D721Med (cell line): ENCODE results near the gene PIGX.
"Not testable (repeated sequence)": the region's sequence is repeated elsewhere in the genome, so short reads cannot be mapped to it uniquely, and the experiment has no call there.

Experiments used
- DNase-seq: peaks from one replicate; pipeline ENCODE4 v3.0.0; 2011; ENCODE audit warnings: low spot score; ENCODE audit not compliant: insufficient read length
- FAIRE-seq: peaks from 2 replicates; lab custom pipeline; 2011; peaks lifted over from hg19 to GRCh38; lab: Jason Lieb, UNC
- CTCF ChIP-seq: IDR thresholded peaks from 2 replicates; pipeline ENCODE4 v1.5.1; 2012; ENCODE audit warnings: mild to moderate bottlenecking, control low read depth; ENCODE audit not compliant: insufficient read depth; ENCODE audit errors: missing control alignments

The PIGX gene

GRCh38 chr3:196741249-196741889, 29.2 kb downstream of the PIGX start:
- FAIRE-seq = no peak
- no peak for DNase-seq

GRCh38 chr3:196743569-196743968, 31.4 kb downstream of the PIGX start:
- DNase-seq, FAIRE-seq: not testable (repeated sequence)

More at GRCh38 chr3:196741249-196741889, 29.2 kb downstream of the PIGX start:
- no peak for TF ChIP-seq CTCF

- no peak for TF ChIP-seq CTCF
- FAIRE-seq = no peak
- DNase-seq = no peak
Measured at GRCh38 chr3:196749125-196749524, 36.9 kb downstream of the PIGX start.

GRCh38 chr3:196753201-196753600, 41.0 kb downstream of the PIGX start:
- TF ChIP-seq CTCF = no peak
- no peak for DNase-seq
- FAIRE-seq = no peak

GRCh38 chr3:196754091-196754981, 42.2 kb downstream of the PIGX start:
- DNase-seq = no peak
- TF ChIP-seq CTCF = no peak
- FAIRE-seq = no peak

- FAIRE-seq = no peak
- no peak for DNase-seq
- no peak for TF ChIP-seq CTCF
Measured at GRCh38 chr3:196756732-196757131, 44.6 kb downstream of the PIGX start.

GRCh38 chr3:196757876-196758739, 45.9 kb downstream of the PIGX start:
- TF ChIP-seq CTCF = no peak
- no peak for FAIRE-seq

More at GRCh38 chr3:196757876-196758739, 45.9 kb downstream of the PIGX start:
- DNase-seq = no peak
